Right lobe of liver (tissue), 6 donors: ENCODE measurements around the gene CAB39. TPM values are rescaled to one million over a fixed set of nuclear protein-coding genes. Genes with fewer than 3 reads are reported as not detected.
A peak's percentile ranks its signal among the peaks of the same experiment; 100 is the strongest.

Source experiments
- ATAC-seq, 4 donors: fragments of 200-7000 bp; cut with Tn5 transposase; one replicate each; pipeline ENCODE4 v1.9.1; 2020; ENCODE audit warnings: mild to moderate bottlenecking in 4 of 4, moderate library complexity in 4 of 4
- DNase-seq, 3 donors: peaks; one replicate each; pipeline ENCODE4 v3.0.0-alpha.2; 2020
- H3K27ac ChIP-seq, 3 donors: fragments of 200-600 bp; one replicate each; pipeline ENCODE4 v1.8.0; 2022
- H3K27me3 ChIP-seq, 2 donors: fragments of 200-600 bp; one replicate each; pipeline ENCODE4 v1.8.0; 2022
- H3K36me3 ChIP-seq, 4 donors: fragments of 200-600 bp; sonication (generic) in 1 of 4; one replicate each; pipeline versions ENCODE4 v1.5.1 to v1.8.0; 2017 to 2022; ENCODE audit warnings: control low read depth in 1 of 4
- H3K4me1 ChIP-seq, 4 donors: fragments of 200-600 bp; sonication (generic) in 1 of 4; one replicate each; pipeline versions ENCODE4 v1.5.1 to v1.8.0; 2017 to 2022; ENCODE audit warnings: control low read depth in 1 of 4
- H3K4me3 ChIP-seq, 3 donors: fragments of 200-600 bp; one replicate each; pipeline ENCODE4 v1.8.0; 2022
- H3K9me3 ChIP-seq, 4 donors: fragments of 200-600 bp; sonication (generic) in 1 of 4; one replicate each; pipeline versions ENCODE4 v1.5.1 to v1.8.0; 2017 to 2022; ENCODE audit warnings: control low read depth in 1 of 4
- CTCF ChIP-seq, 4 donors: fragments of 200-600 bp in 3 of 4; fragments of 450-650 bp in 1 of 4; IDR thresholded peaks; one replicate each; pipeline versions ENCODE4 v1.5.1 to v1.8.0; 2016 to 2022; ENCODE audit warnings: antibody characterized with exemption in 4 of 4, mild to moderate bottlenecking in 2 of 4
- POLR2A ChIP-seq: fragments of 450-650 bp; IDR thresholded peaks from one replicate; pipeline ENCODE4 v1.6.1; 2017; ENCODE audit warnings: antibody characterized with exemption, mild to moderate bottlenecking
- WGBS: methylation state at CpG from one replicate; pipeline ENCODE4 v1.1.6; 2018; ENCODE audit warnings: low coverage, low lambda C conversion rate; ENCODE audit not compliant: insufficient coverage; ENCODE audit errors: missing lambda C conversion rate; 5-methylcytosine and 5-hydroxymethylcytosine counted together
- intact Hi-C, 2 donors: fragments of 100-400 bp; cut with DNase I; formaldehyde crosslinking; loops; one replicate each; pipeline versions ENCODE4 v1.11.2 to v1.14.1; 2022
- total RNA-seq, 6 experiments: library from RNA; depleted of rRNA in 2 of 6; stranded (reverse); fragments of >200 nt in 2 of 6; fragmentation: NEBNext Ultra II Directional in 3 of 6; extraction: Animal tissue kit (Norgen Biotek cat#: 25700) in 3 of 6; gene quantifications; one replicate each; pipeline versions ENCODE4 v1.1.0 to v1.2.4, GENCODE V29; 2016 to 2023
- donor health status: DM: no; HTN: yes; CAD: no.
- donor health status: DM: no; HTN: no; CAD: no.
- donor health status: DM: no; HTN: no; CAD: no.
- donor health status: DM: no; HTN: yes; CAD: no.
- donor health status: DM: no; HTN: yes; CAD: no.

Gene CAB39
- total RNA-seq, 6 experiments from 2014 or later, result 25.3 to 32.4 (median 27.8) TPM

- DNase-seq (no peak), ATAC-seq (peak in 1 of 4 donors; percentile 18)
- peaks cover 0 to 20% (median 2%) of the 10 kb centered on the region in 4 donors for H3K36me3 ChIP-seq
- no peak overlapping the region for H3K27ac ChIP-seq
- intact Hi-C loops, result no loop called here
- no peak overlapping the region for H3K4me3 ChIP-seq
- no peaks in the 10 kb centered on the region for H3K4me1 ChIP-seq
- H3K27me3 ChIP-seq, result no peaks in the 10 kb centered on the region
- WGBS, result 67% methylated on average over 4 of the region's 4 CpGs
- TF ChIP-seq POLR2A (no peak), CTCF (IDR thresholded peaks at IDR 0.05) (no peak)
- no peaks in the 10 kb centered on the region for H3K9me3 ChIP-seq
These were observed 53.1 kb downstream of the CAB39 start for GRCh38 chr2:230765611-230766300.

GRCh38 chr2:230767862-230768388 is 55.3 kb downstream of the CAB39 start:
- Histone ChIP-seq H3K9me3 (no peaks in the 10 kb centered on the region), H3K27me3 (no peaks in the 10 kb centered on the region), H3K36me3 (peaks cover 0 to 7% (median 0%) of the 10 kb centered on the region in 4 donors), H3K4me3 (no peak overlapping the region), H3K4me1 (no peaks in the 10 kb centered on the region), H3K27ac (no peak overlapping the region)
- 81% methylated on average over 2 of the region's 2 CpGs for WGBS
- DNase-seq (no peak), ATAC-seq (no peak)
- intact Hi-C loops, result no loop called here
- TF ChIP-seq POLR2A (no peak), CTCF (IDR thresholded peaks at IDR 0.05) (no peak)

- no peaks in the 10 kb centered on the region for H3K27me3 ChIP-seq
- 87% methylated on average over 3 of the region's 3 CpGs for WGBS
- intact Hi-C loops, result no loop called here
- H3K9me3 ChIP-seq, result no peaks in the 10 kb centered on the region
- no peaks in the 10 kb centered on the region for H3K36me3 ChIP-seq
- no peak for TF ChIP-seq POLR2A
- no peak for TF ChIP-seq CTCF (IDR thresholded peaks at IDR 0.05)
- H3K4me1 ChIP-seq, result no peaks in the 10 kb centered on the region
- no peak overlapping the region for H3K4me3 ChIP-seq
- ATAC-seq, result no peak
- DNase-seq, result no peak
- no peak overlapping the region for H3K27ac ChIP-seq
These were observed 58.2 kb downstream of the CAB39 start for GRCh38 chr2:230770804-230771203.

GRCh38 chr2:230772156-230772555 is 59.5 kb downstream of the CAB39 start:
- H3K27ac ChIP-seq, result no peak overlapping the region
- H3K9me3 ChIP-seq, result no peaks in the 10 kb centered on the region
- H3K4me1 ChIP-seq, result no peaks in the 10 kb centered on the region
- ATAC-seq (no peak), DNase-seq (no peak)
- 100% methylated on average over 2 of the region's 2 CpGs for WGBS
- TF ChIP-seq POLR2A (no peak), CTCF (IDR thresholded peaks at IDR 0.05) (no peak)
- no peaks in the 10 kb centered on the region for H3K27me3 ChIP-seq
- no peak overlapping the region for H3K4me3 ChIP-seq
- H3K36me3 ChIP-seq, result no peaks in the 10 kb centered on the region
- intact Hi-C loops, result no loop called here
